Suprapubic skin (tissue), 4 donors: Measurements from ENCODE around the gene CASP10. TPM values are rescaled to one million over a fixed set of nuclear protein-coding genes. Genes with fewer than 3 reads are reported as not detected.

Experiments used
- DNase-seq, 2 donors: peaks; one replicate each; pipeline ENCODE4 v3.0.0-alpha.2; 2019; ENCODE audit warnings: low spot score in 2 of 2
- H3K27ac ChIP-seq: fragments of 200-600 bp; sonication (generic); one replicate; pipeline ENCODE4 v1.5.1; 2019
- H3K27me3 ChIP-seq: fragments of 200-600 bp; sonication (generic); one replicate; pipeline ENCODE4 v1.5.1; 2019
- H3K36me3 ChIP-seq: fragments of 200-600 bp; sonication (generic); one replicate; pipeline ENCODE4 v1.5.1; 2019
- H3K4me1 ChIP-seq: fragments of 200-600 bp; sonication (generic); one replicate; pipeline ENCODE4 v1.5.1; 2019
- H3K4me3 ChIP-seq: fragments of 200-600 bp; sonication (generic); one replicate; pipeline ENCODE4 v1.5.1; 2019; ENCODE audit warnings: mild to moderate bottlenecking
- H3K9me3 ChIP-seq: fragments of 200-600 bp; sonication (generic); one replicate; pipeline ENCODE4 v1.5.1; 2019
- EP300 ChIP-seq: sonication (generic); formaldehyde crosslinking; IDR thresholded peaks from one replicate; pipeline ENCODE4 v1.6.1; 2017; ENCODE audit warnings: antibody characterized with exemption
- POLR2A ChIP-seq, 2 donors: fragments of 450-650 bp; IDR thresholded peaks; one replicate each; pipeline ENCODE4 v1.6.1; 2017; ENCODE audit warnings: antibody characterized with exemption in 2 of 2, mild to moderate bottlenecking in 2 of 2, moderate library complexity in 2 of 2
- POLR2AphosphoS5 ChIP-seq, 3 donors: sonication (generic); formaldehyde crosslinking; IDR thresholded peaks; one replicate each; pipeline ENCODE4 v1.6.1; 2017; ENCODE audit warnings: antibody characterized with exemption in 3 of 3
- WGBS: methylation state at CpG from one replicate; pipeline ENCODE4 v1.1.5; 2018; 5-methylcytosine and 5-hydroxymethylcytosine counted together
- total RNA-seq, 4 donors: library from RNA; depleted of rRNA; stranded (reverse); fragments of >200 nt; gene quantifications; one replicate each; pipeline ENCODE4 v1.1.0, GENCODE V29; 2016
- TF ChIP-seq, protein P1 (sequence below), 2 donors: fragments of 200-600 bp in 1 of 2; fragments of 450-650 bp in 1 of 2; sonication (generic) in 1 of 2; IDR thresholded peaks; one replicate each; pipeline ENCODE4 v1.5.1; 2016 to 2019; ENCODE audit warnings: antibody characterized with exemption in 2 of 2, mild to moderate bottlenecking in 1 of 2, moderate library complexity in 1 of 2

CASP10 gene
- total RNA-seq, 4 donors from 2014 or later, result 3.7 to 19.0 (median 7.4) TPM

DNA sequence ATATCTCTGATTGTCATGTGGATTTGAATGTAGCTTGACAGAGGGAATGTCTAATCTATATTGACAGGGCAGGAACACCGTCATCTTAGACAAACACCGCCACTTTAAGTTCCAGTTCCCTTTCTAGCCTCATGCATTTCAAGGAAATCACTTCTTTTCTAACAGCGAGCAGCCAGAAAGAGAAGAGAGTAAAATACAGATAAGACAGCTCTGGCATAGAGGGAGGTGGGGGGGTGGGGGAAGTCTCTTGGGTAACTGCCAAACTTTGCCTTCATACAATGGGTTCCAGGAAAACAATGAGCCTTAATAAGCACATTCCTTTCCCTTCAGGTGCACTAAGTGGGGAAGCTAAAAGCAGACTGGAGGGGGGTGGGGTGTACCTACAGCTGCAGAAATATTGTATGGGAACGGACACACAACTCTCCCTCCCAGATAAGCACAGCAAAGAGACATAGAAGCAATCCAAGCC lies 37.2 kb downstream of the CASP10 start:
- no peak for DNase-seq
- H3K4me1 ChIP-seq, result peaks cover 3% of the 10 kb centered on the region
- peaks cover 14% of the 10 kb centered on the region for H3K36me3 ChIP-seq
- no peak overlapping the region for H3K27ac ChIP-seq
- H3K9me3 ChIP-seq, result no peaks in the 10 kb centered on the region
- H3K4me3 ChIP-seq, result no peak overlapping the region
- no peaks in the 10 kb centered on the region for H3K27me3 ChIP-seq
- TF ChIP-seq POLR2AphosphoS5 (IDR thresholded peaks at IDR 0.05) (no peak), POLR2A (IDR thresholded peaks at IDR 0.05) (no peak), EP300 (no peak)
- TF ChIP-seq, protein P1, sequence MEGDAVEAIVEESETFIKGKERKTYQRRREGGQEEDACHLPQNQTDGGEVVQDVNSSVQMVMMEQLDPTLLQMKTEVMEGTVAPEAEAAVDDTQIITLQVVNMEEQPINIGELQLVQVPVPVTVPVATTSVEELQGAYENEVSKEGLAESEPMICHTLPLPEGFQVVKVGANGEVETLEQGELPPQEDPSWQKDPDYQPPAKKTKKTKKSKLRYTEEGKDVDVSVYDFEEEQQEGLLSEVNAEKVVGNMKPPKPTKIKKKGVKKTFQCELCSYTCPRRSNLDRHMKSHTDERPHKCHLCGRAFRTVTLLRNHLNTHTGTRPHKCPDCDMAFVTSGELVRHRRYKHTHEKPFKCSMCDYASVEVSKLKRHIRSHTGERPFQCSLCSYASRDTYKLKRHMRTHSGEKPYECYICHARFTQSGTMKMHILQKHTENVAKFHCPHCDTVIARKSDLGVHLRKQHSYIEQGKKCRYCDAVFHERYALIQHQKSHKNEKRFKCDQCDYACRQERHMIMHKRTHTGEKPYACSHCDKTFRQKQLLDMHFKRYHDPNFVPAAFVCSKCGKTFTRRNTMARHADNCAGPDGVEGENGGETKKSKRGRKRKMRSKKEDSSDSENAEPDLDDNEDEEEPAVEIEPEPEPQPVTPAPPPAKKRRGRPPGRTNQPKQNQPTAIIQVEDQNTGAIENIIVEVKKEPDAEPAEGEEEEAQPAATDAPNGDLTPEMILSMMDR (IDR thresholded peaks at IDR 0.05), result no peak
- WGBS, result 55% methylated on average over 4 of the region's 4 CpGs

DNA sequence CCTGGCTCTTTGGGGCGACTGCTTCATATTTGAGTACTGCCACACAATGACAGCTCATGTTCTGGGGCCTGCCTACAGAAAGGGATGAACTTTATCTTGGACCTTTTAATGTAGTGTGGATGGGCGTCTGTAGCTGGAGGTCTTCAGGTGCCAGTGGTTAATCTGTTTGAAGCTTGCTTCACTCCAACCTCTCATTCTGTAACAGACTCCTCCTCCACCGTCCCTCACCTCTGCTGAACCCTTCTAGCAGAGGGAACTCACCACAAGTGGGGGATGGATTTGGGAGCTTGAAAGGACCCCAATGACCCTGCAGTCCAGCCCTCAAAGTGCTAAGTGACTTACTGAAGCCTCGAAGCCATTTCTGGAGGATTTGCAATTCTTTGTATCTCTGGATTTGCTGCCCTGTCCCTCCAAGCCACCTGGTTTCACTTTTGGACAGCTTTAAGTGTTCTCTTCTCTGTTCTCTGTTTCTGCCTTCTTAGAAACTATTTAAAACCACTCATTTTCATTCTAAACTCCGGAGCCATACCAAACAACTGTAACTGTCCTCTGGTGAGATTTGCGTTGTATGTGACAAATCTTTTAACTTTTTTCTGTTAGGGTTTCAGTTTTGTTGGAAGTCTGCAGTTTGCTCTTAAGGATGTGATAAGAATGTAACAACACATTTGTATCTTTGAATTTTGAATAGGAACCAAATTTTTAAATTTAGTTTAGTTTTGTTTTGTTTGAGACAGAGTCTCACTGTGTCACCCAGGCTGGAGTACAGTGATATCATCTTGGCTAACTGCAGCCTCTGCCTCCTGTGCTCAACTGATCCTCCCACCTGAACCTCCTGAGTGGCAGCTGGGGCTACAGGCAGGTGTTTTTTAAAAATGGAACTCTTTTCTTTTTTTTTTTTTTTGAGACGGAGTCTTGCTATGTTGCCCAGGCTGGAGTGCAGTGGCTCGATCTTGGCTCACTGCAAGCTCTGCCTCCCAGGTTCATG lies 40.4 kb downstream of the CASP10 start:
- Histone ChIP-seq H3K27me3 (no peaks in the 10 kb centered on the region), H3K27ac (no peak overlapping the region), H3K4me1 (peaks cover 14% of the 10 kb centered on the region), H3K9me3 (no peaks in the 10 kb centered on the region), H3K36me3 (peaks cover 3% of the 10 kb centered on the region), H3K4me3 (no peak overlapping the region)
- DNase-seq, result no peak
- 64% methylated on average over 8 of the region's 8 CpGs for WGBS
- TF ChIP-seq POLR2A (IDR thresholded peaks at IDR 0.05) (no peak), POLR2AphosphoS5 (IDR thresholded peaks at IDR 0.05) (no peak), EP300 (no peak)
- TF ChIP-seq, protein P1 (IDR thresholded peaks at IDR 0.05), result no peak

DNA sequence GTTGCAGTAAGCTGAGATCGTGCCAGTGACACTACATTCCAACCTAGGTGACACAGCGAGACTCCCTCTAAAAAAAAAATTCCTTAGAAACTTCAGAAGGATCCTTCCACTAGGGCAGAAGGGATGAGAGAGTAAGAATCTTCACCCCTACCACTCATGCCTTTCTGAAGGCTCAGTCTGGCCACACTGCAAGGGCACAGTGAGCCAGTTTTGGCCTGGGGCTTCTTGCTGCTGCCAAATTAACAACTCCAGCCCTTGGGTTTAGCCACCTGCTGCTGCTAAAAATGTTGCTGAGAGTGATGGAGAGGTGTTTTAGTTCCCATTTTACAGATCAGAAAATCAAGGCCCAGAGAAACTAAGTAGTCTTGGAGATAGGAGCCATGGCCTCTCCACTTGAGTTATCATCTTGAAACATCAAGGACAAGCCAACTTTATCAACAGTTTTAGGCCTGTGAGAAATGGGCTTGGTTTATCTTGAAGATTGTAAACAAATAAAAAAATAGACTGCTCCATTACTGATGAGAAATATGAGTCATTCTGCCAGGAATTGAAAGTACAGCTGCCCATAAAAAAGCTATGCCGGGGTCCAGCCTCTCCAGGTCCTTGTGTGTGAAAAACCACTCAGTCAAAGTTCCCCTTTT lies 45.5 kb downstream of the CASP10 start:
- no peak overlapping the region for H3K27ac ChIP-seq
- peaks cover 25% of the 10 kb centered on the region for H3K4me1 ChIP-seq
- TF ChIP-seq, protein P1 (IDR thresholded peaks at IDR 0.05), result no peak
- TF ChIP-seq EP300, result no peak
- no peak for TF ChIP-seq POLR2AphosphoS5 (IDR thresholded peaks at IDR 0.05)
- no peak for TF ChIP-seq POLR2A (IDR thresholded peaks at IDR 0.05)
- 64% methylated on average over 3 of the region's 3 CpGs for WGBS
- no peaks in the 10 kb centered on the region for H3K9me3 ChIP-seq
- H3K4me3 ChIP-seq, result no peak overlapping the region
- no peaks in the 10 kb centered on the region for H3K27me3 ChIP-seq
- DNase-seq, result no peak
- no peaks in the 10 kb centered on the region for H3K36me3 ChIP-seq

DNA sequence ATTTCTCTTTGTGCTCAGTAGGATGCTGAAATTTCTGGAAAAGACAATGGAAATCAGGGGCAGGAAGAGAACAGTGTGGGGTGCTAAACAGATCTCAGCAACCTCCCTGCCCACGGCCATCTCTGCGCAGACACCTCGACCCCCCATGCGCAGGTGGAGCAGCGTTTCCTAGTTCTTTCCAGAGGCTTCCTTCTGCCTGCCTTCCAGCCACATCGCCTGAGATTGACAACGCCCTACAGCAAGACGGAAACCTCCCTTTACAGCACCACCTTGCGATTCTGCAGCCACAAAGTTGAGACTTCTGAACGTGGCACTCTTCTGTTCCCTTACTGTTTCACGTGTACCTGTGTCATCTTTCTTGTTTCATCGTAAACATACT lies 46.0 kb downstream of the CASP10 start:
- TF ChIP-seq, protein P1 (IDR thresholded peaks at IDR 0.05), result no peak
- no peak for TF ChIP-seq POLR2A (IDR thresholded peaks at IDR 0.05)
- no peak for TF ChIP-seq POLR2AphosphoS5 (IDR thresholded peaks at IDR 0.05)
- no peak for TF ChIP-seq EP300
- H3K4me3 ChIP-seq, result no peak overlapping the region
- H3K9me3 ChIP-seq, result no peaks in the 10 kb centered on the region
- 71% methylated on average over 12 of the region's 12 CpGs for WGBS
- H3K27ac ChIP-seq, result no peak overlapping the region
- peaks cover 28% of the 10 kb centered on the region for H3K4me1 ChIP-seq
- no peaks in the 10 kb centered on the region for H3K36me3 ChIP-seq
- no peaks in the 10 kb centered on the region for H3K27me3 ChIP-seq
- DNase-seq, result no peak
